K562 (cell line): Measurements from ENCODE around the gene UBE2L3. TPM values are rescaled to one million over a fixed set of nuclear protein-coding genes. Genes with fewer than 3 reads are reported as not detected.
"Not testable (repeated sequence)": the region's sequence is repeated elsewhere in the genome, so short reads cannot be mapped to it uniquely, and the experiment has no call there.

Experiments used
- ATAC-seq: fragments of 200-7000 bp; cut with Tn5 transposase; 3 replicates; pipeline ENCODE4 v1.9.1; 2020; ENCODE audit warnings: moderate library complexity
- BruUV-seq: library from RNA; stranded (reverse); fragments of 400-500 nt; replicated peaks from 2 replicates; lab custom pipeline; 2021; lab: Mats Ljungman, UMichigan
- CTCF ChIA-PET: fragments of 300-600 bp; formaldehyde crosslinking; extraction: SDS; loops from one replicate; lab custom pipeline; 2021; ENCODE audit warnings: low intra/inter-chr PET ratio; lab: Yijun Ruan, JAX
- POLR2A ChIA-PET: fragments of 300-600, 350-650 bp; sonication (Branson Sonifier 250); formaldehyde crosslinking; extraction: SDS; loops from one replicate; lab custom pipeline; 2021; ENCODE audit warnings: antibody characterized with exemption, inconsistent platforms; lab: Yijun Ruan, JAX
- DNase-seq, 4 experiments: peaks; one replicate each; pipeline versions ENCODE4 v3.0.0 to v3.0.0-alpha.2; 2011 to 2018; ENCODE audit warnings: low spot score in 3 of 4, mixed read lengths in 3 of 4; ENCODE audit errors: extremely low read depth in 1 of 4
- FAIRE-seq: peaks from 2 replicates; lab custom pipeline; 2011; peaks lifted over from hg19 to GRCh38; lab: Jason Lieb, UNC
- H2AFZ ChIP-seq: 2 replicates; pipeline ENCODE4 v1.6.0; 2011; ENCODE audit warnings: low read depth, low read length, control low read depth, inconsistent platforms
- H3K27ac ChIP-seq: fragments of 200-600 bp; 3 replicates; pipeline ENCODE4 v1.8.0; 2011; ENCODE audit warnings: low read depth, mild to moderate bottlenecking, control low read depth, inconsistent platforms, low read length, moderate library complexity, mixed read lengths; ENCODE audit errors: extremely low read depth
- H3K27me3 ChIP-seq, 2 experiments: fragments of 300-600 bp in 1 of 2; 2 replicates in 1 of 2; 3 replicates in 1 of 2; pipeline versions ENCODE4 v1.6.0 to v1.8.0; 2011; ENCODE audit warnings: inconsistent platforms in 2 of 2, low read length in 2 of 2, mild to moderate bottlenecking in 1 of 2, mixed read lengths in 1 of 2, moderate library complexity in 1 of 2; ENCODE audit not compliant: control insufficient read depth in 2 of 2, insufficient read depth in 2 of 2
- H3K36me3 ChIP-seq: fragments of 300-600 bp; 3 replicates; pipeline ENCODE4 v1.8.0; 2011; ENCODE audit warnings: mild to moderate bottlenecking, low read length, inconsistent platforms; ENCODE audit not compliant: control insufficient read depth, insufficient read depth
- H3K4me1 ChIP-seq, 2 experiments: fragments of 200-600 bp in 1 of 2; replicated peaks in 1 of 2; 2 replicates in 1 of 2; 3 replicates in 1 of 2; pipeline versions ENCODE4 v1.5.1 to v1.8.0; 2011; ENCODE audit warnings: inconsistent platforms in 2 of 2, low read length in 2 of 2, mild to moderate bottlenecking in 1 of 2, mixed read lengths in 1 of 2, moderate library complexity in 1 of 2; ENCODE audit not compliant: control insufficient read depth in 2 of 2, insufficient read depth in 2 of 2
- H3K4me2 ChIP-seq: 2 replicates; pipeline ENCODE4 v1.6.1; 2011; ENCODE audit warnings: low read length, control low read depth, inconsistent platforms, mixed read lengths; ENCODE audit not compliant: insufficient read depth
- H3K4me3 ChIP-seq: fragments of 200-600 bp; sonication (generic), shearing (Covaris generic); 2 replicates; pipeline ENCODE4 v1.5.1; 2016; ENCODE audit warnings: control low read depth, inconsistent platforms
- H3K79me2 ChIP-seq: fragments of 200-600 bp; 3 replicates; pipeline ENCODE4 v1.8.0; 2011; ENCODE audit warnings: low read length, inconsistent platforms; ENCODE audit not compliant: control insufficient read depth, insufficient read depth
- H3K9ac ChIP-seq, 2 experiments: 2 replicates each; pipeline versions ENCODE4 v1.6.0 to v1.6.1; 2011; ENCODE audit warnings: low read depth in 2 of 2, low read length in 2 of 2, control low read depth in 1 of 2, inconsistent platforms in 1 of 2, mild to moderate bottlenecking in 1 of 2, mixed read lengths in 1 of 2; ENCODE audit not compliant: insufficient read depth in 1 of 2
- H3K9me1 ChIP-seq: one replicate; pipeline ENCODE4 v1.6.0; 2011; ENCODE audit warnings: inconsistent platforms, mild to moderate bottlenecking, low read length, moderate library complexity; ENCODE audit not compliant: control insufficient read depth, insufficient read depth
- H3K9me3 ChIP-seq: replicated peaks from 2 replicates; pipeline ENCODE4 v1.5.1; 2011; ENCODE audit warnings: low read depth, low read length, inconsistent platforms; ENCODE audit not compliant: control insufficient read depth, insufficient read depth
- H4K20me1 ChIP-seq: replicated peaks from 2 replicates; pipeline ENCODE4 v1.6.1; 2011; ENCODE audit warnings: low read length, inconsistent platforms, mixed read lengths; ENCODE audit not compliant: control insufficient read depth, insufficient read depth
- BRCA1 ChIP-seq, 2 experiments: fragments of 450-650 bp in 1 of 2; sonication (generic) in 1 of 2; formaldehyde crosslinking in 1 of 2; IDR thresholded peaks; 2 replicates each; pipeline versions ENCODE4 v1.5.0 to v1.6.1; 2017 to 2020; ENCODE audit warnings: mild to moderate bottlenecking in 1 of 2, missing genetic modification reagents in 1 of 2
- HMGXB4 ChIP-seq: sonication (generic); formaldehyde crosslinking; IDR thresholded peaks from 2 replicates; pipeline ENCODE4 v1.8.1; 2023; ENCODE audit warnings: mild to moderate bottlenecking, missing genetic modification reagents
- IRF2 ChIP-seq: sonication (generic); formaldehyde crosslinking; IDR thresholded peaks from 2 replicates; pipeline ENCODE4 v1.8.1; 2022; ENCODE audit warnings: mild to moderate bottlenecking, missing genetic modification reagents
- MED1 ChIP-seq: sonication (generic); formaldehyde crosslinking; IDR thresholded peaks from 2 replicates; pipeline ENCODE4 v1.8.1; 2023; ENCODE audit warnings: missing genetic modification reagents, borderline replicate concordance
- MYNN ChIP-seq, 2 experiments: sonication (generic); formaldehyde crosslinking in 1 of 2; IDR thresholded peaks; 2 replicates each; pipeline versions ENCODE4 v1.5.0 to v1.6.1; 2016 to 2020; ENCODE audit warnings: antibody characterized with exemption in 1 of 2, missing genetic modification reagents in 1 of 2
- PHB ChIP-seq: fragments of 250-450 bp; sonication (Bioruptor Pico); IDR thresholded peaks from 2 replicates; pipeline ENCODE4 v1.5.0; 2021
- STAG1 ChIP-seq: sonication (generic); formaldehyde crosslinking; IDR thresholded peaks from 2 replicates; pipeline ENCODE4 v1.5.0; 2020; ENCODE audit warnings: missing genetic modification reagents, borderline replicate concordance
- ZBTB49 ChIP-seq: sonication (generic); formaldehyde crosslinking; IDR thresholded peaks from 2 replicates; pipeline ENCODE4 v1.8.0; 2022; ENCODE audit warnings: missing genetic modification reagents, mild to moderate bottlenecking, borderline replicate concordance
- ZC3H4 ChIP-seq: sonication (generic); formaldehyde crosslinking; IDR thresholded peaks from 2 replicates; pipeline ENCODE4 v1.9.0; 2021; ENCODE audit warnings: missing genetic modification reagents, borderline replicate concordance
- ZNF212 ChIP-seq: fragments of 450-650 bp; formaldehyde crosslinking; IDR thresholded peaks from 2 replicates; pipeline ENCODE4 v1.4.0; 2020; ENCODE audit warnings: mild to moderate bottlenecking
- ZNF282 ChIP-seq: sonication (generic); formaldehyde crosslinking; IDR thresholded peaks from 2 replicates; pipeline ENCODE4 v1.8.1; 2023; ENCODE audit warnings: missing genetic modification reagents
- WGBS: fragments of 100-300 bp; shearing (Covaris generic); methylation state at CpG from one replicate; pipeline ENCODE4 v1.1.6; 2016; ENCODE audit warnings: low coverage, mixed read lengths; ENCODE audit not compliant: insufficient coverage; ENCODE audit errors: missing lambda C conversion rate; 5-methylcytosine and 5-hydroxymethylcytosine counted together
- in situ Hi-C: fragments of 300-500 bp; cut with MboI; formaldehyde crosslinking; loops from 4 replicates; pipeline ENCODE4 v1.15.0; 2018; ENCODE audit warnings: inconsistent platforms, mixed read lengths
- intact Hi-C: fragments of 100-400 bp; cut with micrococcal nuclease; formaldehyde crosslinking; loops from 2 replicates; pipeline ENCODE4 v1.14.2; 2022
- polyA plus RNA-seq, 8 experiments: library from polyadenylated mRNA; depleted of rRNA in 4 of 8; stranded (reverse) in 5 of 8; unstranded in 3 of 8; fragments of >200 nt; fragmentation: Nextera tagmentation in 2 of 8; fragmentation: Illumina TruSeq in 1 of 8; extraction: Ambion mirVana in 2 of 8; extraction: Trizol in 1 of 8; gene quantifications; 2 replicates each; pipeline versions ENCODE4 v1.2.1 to v1.2.3, GENCODE V29; 2011 to 2014; ENCODE audit warnings: inconsistent platforms in 1 of 8, missing spikeins in 1 of 8
- total RNA-seq, 7 experiments: library from RNA; depleted of rRNA in 6 of 7; stranded (reverse); fragments of >200 nt in 6 of 7; fragmentation: Illumina TruSeq in 2 of 7; extraction: Trizol in 2 of 7; gene quantifications; 2 replicates each; pipeline versions ENCODE4 v1.2.1 to v1.2.3, GENCODE V29; 2011 to 2021; ENCODE audit warnings: low replicate concordance in 1 of 7
- TF ChIP-seq, protein P1 (sequence below), 2 experiments: fragments of 450-650 bp in 1 of 2; sonication (generic) in 1 of 2; formaldehyde crosslinking; conservative IDR thresholded peaks; 2 replicates each; pipeline versions ENCODE4 v1.4.0 to v1.8.1; 2020 to 2022; ENCODE audit warnings: mild to moderate bottlenecking in 1 of 2, missing genetic modification reagents in 1 of 2
- TF ChIP-seq, protein P2 (sequence below): fragments of 450-650 bp; formaldehyde crosslinking; IDR thresholded peaks from 2 replicates; pipeline ENCODE4 v1.4.0; 2022; ENCODE audit warnings: missing genetic modification characterization

Gene UBE2L3
- total and polyA plus RNA-seq, 9 of the 15 experiments (the other 6 are each of a cell fraction or from before 2014, with no cell fraction given) = 215 to 625 (median 285) TPM

DNA sequence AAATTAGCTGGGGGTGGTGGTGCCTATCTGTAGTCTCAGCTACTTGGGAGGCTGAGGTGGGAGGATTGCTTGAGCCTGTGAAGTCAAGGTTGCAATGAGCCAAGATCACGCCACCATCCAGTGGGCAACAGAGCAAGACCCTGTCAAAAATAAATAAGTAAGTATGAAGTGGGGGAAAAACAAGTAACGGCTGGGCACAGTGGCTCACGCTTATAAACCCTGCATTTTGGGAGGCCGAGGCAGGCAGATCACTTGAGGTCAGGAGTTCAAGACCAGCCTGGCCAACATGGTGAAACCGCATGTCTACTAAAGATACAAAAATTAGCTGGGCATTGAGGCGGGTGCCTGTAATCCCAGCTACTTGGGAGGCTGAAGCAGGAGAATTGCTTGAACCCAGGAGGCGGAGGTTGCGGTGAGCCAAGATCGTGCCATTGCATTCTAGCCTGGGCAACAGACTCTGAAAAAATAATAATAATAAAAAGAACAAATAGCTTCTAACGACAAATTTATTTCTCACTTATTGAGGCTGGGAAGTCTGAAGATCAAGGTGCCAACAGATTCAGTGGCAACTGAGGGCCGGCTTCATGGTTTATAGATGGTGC, 42.1 kb downstream of the UBE2L3 start:
- H3K27me3 ChIP-seq; H3K4me2 ChIP-seq; in situ Hi-C loops; H3K27ac ChIP-seq; BruUV-seq; ATAC-seq; DNase-seq; H3K4me3 ChIP-seq; H2AFZ ChIP-seq; H3K9me3 ChIP-seq; H3K9ac ChIP-seq; FAIRE-seq; TF ChIP-seq MYNN, BRCA1 (IDR thresholded peaks at IDR 0.05): not testable (repeated sequence)
- peaks cover 22 to 26% of the 10 kb centered on the region in 2 experiments for H3K4me1 ChIP-seq
- peaks cover 84% of the 10 kb centered on the region for H3K36me3 ChIP-seq
- ChIA-PET CTCF (interaction anchor here (0.7 kb wide), 1 partner anchor 20 kb away, joined by 4 read pairs; no protein-coding TSS in a partner anchor), POLR2A (interaction anchor here (0.6 to 76.8 kb wide), 4 partner anchors 1 to 946 kb away, joined by 3 to 4622 read pairs (median 2312); partner anchors contain the start of genes CCDC116, SDF2L1 and YDJC)
- peaks cover 50% of the 10 kb centered on the region for H4K20me1 ChIP-seq
- intact Hi-C loops = loop anchor here (2.0 kb wide), 1 partner anchor 13 kb away; no protein-coding TSS in a partner anchor
- H3K79me2 ChIP-seq = peaks cover 93% of the 10 kb centered on the region
- peaks cover 16% of the 10 kb centered on the region for H3K9me1 ChIP-seq
- WGBS = 84% methylated on average over 11 of the region's 11 CpGs
- 0 out of 2 replicates have a peak, but pooled peaks have one; percentile 61 for TF ChIP-seq ZBTB49
- TF ChIP-seq MYNN (CRISPR knock-in tag; IDR thresholded peaks at IDR 0.05) = 0 out of 2 replicates have a peak, but pooled peaks have one; percentile 3
- TF ChIP-seq, protein P1, sequence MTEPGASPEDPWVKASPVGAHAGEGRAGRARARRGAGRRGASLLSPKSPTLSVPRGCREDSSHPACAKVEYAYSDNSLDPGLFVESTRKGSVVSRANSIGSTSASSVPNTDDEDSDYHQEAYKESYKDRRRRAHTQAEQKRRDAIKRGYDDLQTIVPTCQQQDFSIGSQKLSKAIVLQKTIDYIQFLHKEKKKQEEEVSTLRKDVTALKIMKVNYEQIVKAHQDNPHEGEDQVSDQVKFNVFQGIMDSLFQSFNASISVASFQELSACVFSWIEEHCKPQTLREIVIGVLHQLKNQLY (CRISPR knock-in tag; conservative IDR thresholded peaks at IDR 0.05) = peak in 1 of 2 experiments; percentile 61; a peak in 1 of 4 replicates
- 0 out of 2 replicates have a peak, but pooled peaks have one; percentile 67 for TF ChIP-seq MED1 (CRISPR knock-in tag)
- 0 out of 2 replicates have a peak, but pooled peaks have one; percentile 10 for TF ChIP-seq PHB (CRISPR knock-in tag)
- TF ChIP-seq ZNF282 (CRISPR knock-in tag) = 0 out of 2 replicates have a peak, but pooled peaks have one; percentile 61
- TF ChIP-seq ZC3H4 = 0 out of 2 replicates have a peak, but pooled peaks have one; percentile 77
- peak; percentile 14; the same call in 1 of the 2 replicates for TF ChIP-seq HMGXB4 (CRISPR knock-in tag)
- 0 out of 2 replicates have a peak, but pooled peaks have one; percentile 22 for TF ChIP-seq STAG1 (CRISPR knock-in tag)
- TF ChIP-seq BRCA1 (CRISPR knock-in tag; IDR thresholded peaks at IDR 0.05) = peak; percentile 86; the same call in 1 of the 2 replicates
- TF ChIP-seq, protein P2, sequence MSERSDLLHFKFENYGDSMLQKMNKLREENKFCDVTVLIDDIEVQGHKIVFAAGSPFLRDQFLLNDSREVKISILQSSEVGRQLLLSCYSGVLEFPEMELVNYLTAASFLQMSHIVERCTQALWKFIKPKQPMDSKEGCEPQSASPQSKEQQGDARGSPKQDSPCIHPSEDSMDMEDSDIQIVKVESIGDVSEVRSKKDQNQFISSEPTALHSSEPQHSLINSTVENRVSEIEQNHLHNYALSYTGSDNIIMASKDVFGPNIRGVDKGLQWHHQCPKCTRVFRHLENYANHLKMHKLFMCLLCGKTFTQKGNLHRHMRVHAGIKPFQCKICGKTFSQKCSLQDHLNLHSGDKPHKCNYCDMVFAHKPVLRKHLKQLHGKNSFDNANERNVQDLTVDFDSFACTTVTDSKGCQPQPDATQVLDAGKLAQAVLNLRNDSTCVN (CRISPR knock-in tag) = 0 out of 2 replicates have a peak, but pooled peaks have one; percentile 27
- peak; percentile 63; the same call in 1 of the 2 replicates for TF ChIP-seq IRF2 (CRISPR knock-in tag)
- 0 out of 2 replicates have a peak, but pooled peaks have one; percentile 18 for TF ChIP-seq ZNF212 (CRISPR knock-in tag)
